Osteoblast (primary cell): Measurements from ENCODE around the gene ACOT7. TPM values are rescaled to one million over a fixed set of nuclear protein-coding genes. Genes with fewer than 3 reads are reported as not detected.

ENCODE experiments used
- DNase-seq: peaks from one replicate; pipeline ENCODE4 v3.0.0; 2011; ENCODE audit warnings: low spot score, mixed read lengths; ENCODE audit not compliant: insufficient read length; ENCODE audit errors: missing footprints
- H2AFZ ChIP-seq: 2 replicates; pipeline ENCODE4 v1.6.0; 2011; ENCODE audit warnings: mild to moderate bottlenecking, low read length
- H3K27ac ChIP-seq: 2 replicates; pipeline ENCODE4 v1.5.1; 2011; ENCODE audit warnings: mild to moderate bottlenecking, low read depth, low read length, moderate library complexity
- H3K27me3 ChIP-seq: 2 replicates; pipeline ENCODE4 v1.6.0; 2012; ENCODE audit warnings: mild to moderate bottlenecking, control low read depth, inconsistent platforms, low read length, moderate library complexity; ENCODE audit not compliant: insufficient read depth
- H3K36me3 ChIP-seq: 2 replicates; pipeline ENCODE4 v1.5.1; 2011; ENCODE audit warnings: mild to moderate bottlenecking, low read length, control low read depth, moderate library complexity; ENCODE audit not compliant: insufficient read depth
- H3K4me1 ChIP-seq: 2 replicates; pipeline ENCODE4 v1.5.1; 2011; ENCODE audit warnings: mild to moderate bottlenecking, low read length, control low read depth, moderate library complexity; ENCODE audit not compliant: insufficient read depth
- H3K4me2 ChIP-seq: 2 replicates; pipeline ENCODE4 v1.6.0; 2011; ENCODE audit warnings: mild to moderate bottlenecking, low read length; ENCODE audit not compliant: insufficient read depth
- H3K4me3 ChIP-seq: fragments of 200-600 bp; sonication (generic); 3 replicates; pipeline ENCODE4 v1.5.1; 2012; ENCODE audit warnings: mild to moderate bottlenecking, low read length, inconsistent platforms; ENCODE audit not compliant: insufficient read depth
- H3K79me2 ChIP-seq: 2 replicates; pipeline ENCODE4 v1.6.0; 2012; ENCODE audit warnings: mild to moderate bottlenecking, low read length, control low read depth, inconsistent platforms; ENCODE audit not compliant: insufficient read depth
- H3K9me3 ChIP-seq: 2 replicates; pipeline ENCODE4 v1.5.1; 2011; ENCODE audit warnings: low read depth, low read length, control low read depth
- H4K20me1 ChIP-seq: 2 replicates; pipeline ENCODE4 v1.6.0; 2012; ENCODE audit warnings: mild to moderate bottlenecking, low read length, control low read depth; ENCODE audit not compliant: insufficient read depth
- total RNA-seq: library from RNA; depleted of rRNA; stranded (reverse); fragments of >200 nt; gene quantifications from 2 replicates; pipeline ENCODE4 v1.2.3, GENCODE V29; 2012
- TF ChIP-seq, protein P1 (sequence below): IDR thresholded peaks from 2 replicates; pipeline ENCODE4 v1.5.1; 2011; ENCODE audit warnings: mild to moderate bottlenecking, low read depth, low read length, moderate library complexity; ENCODE audit errors: extremely low read depth

Gene ACOT7
- total RNA-seq, 1 donor = 10.9 TPM

DNA sequence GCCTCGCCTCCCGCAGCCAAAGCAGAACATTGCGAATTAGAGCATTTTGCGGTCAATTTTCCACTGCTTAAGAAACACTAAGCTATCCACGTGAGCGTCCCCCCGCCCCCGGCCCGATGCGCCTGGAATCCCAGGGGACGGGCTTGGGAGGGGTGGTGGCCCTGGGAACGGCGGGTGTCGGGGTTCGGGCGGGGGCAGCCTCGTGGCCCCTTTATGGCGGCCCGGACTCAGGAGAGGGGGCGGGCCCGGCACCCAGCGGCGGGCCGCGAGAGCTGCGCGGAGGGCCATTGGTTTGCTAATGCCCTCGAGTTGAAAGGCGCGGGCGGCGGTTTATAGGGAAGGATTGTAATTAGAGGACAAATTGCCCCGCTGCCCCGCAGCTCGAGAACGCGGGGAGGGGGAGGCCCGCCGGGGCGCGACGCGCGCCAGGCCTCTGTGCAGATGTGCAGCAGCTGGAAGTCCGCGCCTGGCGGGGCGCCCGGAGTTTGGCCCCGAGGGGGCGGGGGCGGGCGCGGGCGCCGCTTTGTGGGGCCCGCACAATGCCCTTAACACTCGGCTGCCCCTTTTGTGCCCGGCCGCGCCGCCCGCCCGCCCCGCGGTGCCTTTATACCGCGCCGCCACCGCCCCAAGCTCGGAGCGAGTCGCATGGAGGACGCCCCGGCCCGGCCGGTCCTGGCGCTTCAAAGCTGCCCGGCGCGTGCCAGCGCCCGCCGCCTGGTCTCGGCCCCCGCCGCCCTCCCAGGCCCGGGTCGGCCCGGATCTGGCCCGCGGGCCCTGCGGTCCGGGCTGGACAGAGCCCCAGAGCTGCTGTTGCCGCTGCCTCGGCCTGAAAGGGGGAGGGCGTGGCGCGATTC lies 151.5 kb downstream of the ACOT7 start:
- Histone ChIP-seq H3K79me2 (no peaks in the 10 kb centered on the region), H3K27ac (no peak overlapping the region), H4K20me1 (peaks cover 7% of the 10 kb centered on the region), H2AFZ (no peak overlapping the region), H3K4me1 (peaks cover 4% of the 10 kb centered on the region), H3K36me3 (no peaks in the 10 kb centered on the region), H3K27me3 (peaks cover 64% of the 10 kb centered on the region), H3K4me3 (no peak overlapping the region), H3K4me2 (no peak overlapping the region), H3K9me3 (no peaks in the 10 kb centered on the region)
- TF ChIP-seq, protein P1, sequence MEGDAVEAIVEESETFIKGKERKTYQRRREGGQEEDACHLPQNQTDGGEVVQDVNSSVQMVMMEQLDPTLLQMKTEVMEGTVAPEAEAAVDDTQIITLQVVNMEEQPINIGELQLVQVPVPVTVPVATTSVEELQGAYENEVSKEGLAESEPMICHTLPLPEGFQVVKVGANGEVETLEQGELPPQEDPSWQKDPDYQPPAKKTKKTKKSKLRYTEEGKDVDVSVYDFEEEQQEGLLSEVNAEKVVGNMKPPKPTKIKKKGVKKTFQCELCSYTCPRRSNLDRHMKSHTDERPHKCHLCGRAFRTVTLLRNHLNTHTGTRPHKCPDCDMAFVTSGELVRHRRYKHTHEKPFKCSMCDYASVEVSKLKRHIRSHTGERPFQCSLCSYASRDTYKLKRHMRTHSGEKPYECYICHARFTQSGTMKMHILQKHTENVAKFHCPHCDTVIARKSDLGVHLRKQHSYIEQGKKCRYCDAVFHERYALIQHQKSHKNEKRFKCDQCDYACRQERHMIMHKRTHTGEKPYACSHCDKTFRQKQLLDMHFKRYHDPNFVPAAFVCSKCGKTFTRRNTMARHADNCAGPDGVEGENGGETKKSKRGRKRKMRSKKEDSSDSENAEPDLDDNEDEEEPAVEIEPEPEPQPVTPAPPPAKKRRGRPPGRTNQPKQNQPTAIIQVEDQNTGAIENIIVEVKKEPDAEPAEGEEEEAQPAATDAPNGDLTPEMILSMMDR = no peak
- DNase-seq = peak; percentile 90

DNA sequence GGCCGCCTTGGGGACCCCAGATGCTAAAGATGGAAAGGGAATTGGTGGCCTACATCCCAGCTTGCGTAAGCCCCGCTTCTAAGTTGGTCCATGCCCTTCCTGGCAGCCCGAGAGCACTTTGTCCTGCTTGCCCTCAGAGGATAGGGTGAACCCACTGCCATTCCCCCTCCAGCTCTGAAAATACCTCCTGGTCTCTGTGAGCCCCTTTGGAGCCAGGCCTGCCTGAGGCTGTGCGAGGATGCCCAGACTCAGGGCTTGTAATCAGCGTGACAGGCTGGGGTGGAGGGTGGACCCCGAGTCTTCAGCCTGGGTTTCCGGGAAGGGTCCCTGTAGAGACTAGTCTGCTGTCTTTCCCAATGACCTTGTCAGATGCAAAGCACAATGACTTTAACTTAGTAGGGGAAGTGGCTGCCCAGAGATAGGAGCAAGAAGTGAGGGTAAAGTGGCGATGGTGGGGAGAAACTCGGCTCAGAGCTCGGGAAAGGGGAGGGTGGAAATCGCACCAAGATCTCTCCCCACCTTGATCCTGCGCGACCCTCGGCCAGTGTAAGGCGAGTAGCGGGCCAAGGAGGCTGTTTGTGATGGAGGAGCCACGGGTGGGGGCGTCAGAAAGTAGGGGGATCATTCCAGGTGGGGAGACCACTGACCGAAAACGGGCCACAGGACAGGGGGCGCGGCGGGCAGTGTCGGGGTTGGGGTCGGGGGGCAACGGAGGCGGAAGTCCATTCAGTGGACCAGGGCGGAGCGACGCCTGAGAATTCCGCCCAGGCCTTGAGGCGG lies 152.3 kb downstream of the ACOT7 start:
- Histone ChIP-seq H4K20me1 (no peaks in the 10 kb centered on the region), H3K4me1 (no peaks in the 10 kb centered on the region), H3K79me2 (no peaks in the 10 kb centered on the region), H3K4me2 (no peak overlapping the region), H3K9me3 (no peaks in the 10 kb centered on the region), H3K36me3 (no peaks in the 10 kb centered on the region), H2AFZ (no peak overlapping the region), H3K27ac (no peak overlapping the region), H3K4me3 (no peak overlapping the region), H3K27me3 (peaks cover 64% of the 10 kb centered on the region)
- TF ChIP-seq, protein P1 = no peak
- DNase-seq = peak; percentile 86

DNA sequence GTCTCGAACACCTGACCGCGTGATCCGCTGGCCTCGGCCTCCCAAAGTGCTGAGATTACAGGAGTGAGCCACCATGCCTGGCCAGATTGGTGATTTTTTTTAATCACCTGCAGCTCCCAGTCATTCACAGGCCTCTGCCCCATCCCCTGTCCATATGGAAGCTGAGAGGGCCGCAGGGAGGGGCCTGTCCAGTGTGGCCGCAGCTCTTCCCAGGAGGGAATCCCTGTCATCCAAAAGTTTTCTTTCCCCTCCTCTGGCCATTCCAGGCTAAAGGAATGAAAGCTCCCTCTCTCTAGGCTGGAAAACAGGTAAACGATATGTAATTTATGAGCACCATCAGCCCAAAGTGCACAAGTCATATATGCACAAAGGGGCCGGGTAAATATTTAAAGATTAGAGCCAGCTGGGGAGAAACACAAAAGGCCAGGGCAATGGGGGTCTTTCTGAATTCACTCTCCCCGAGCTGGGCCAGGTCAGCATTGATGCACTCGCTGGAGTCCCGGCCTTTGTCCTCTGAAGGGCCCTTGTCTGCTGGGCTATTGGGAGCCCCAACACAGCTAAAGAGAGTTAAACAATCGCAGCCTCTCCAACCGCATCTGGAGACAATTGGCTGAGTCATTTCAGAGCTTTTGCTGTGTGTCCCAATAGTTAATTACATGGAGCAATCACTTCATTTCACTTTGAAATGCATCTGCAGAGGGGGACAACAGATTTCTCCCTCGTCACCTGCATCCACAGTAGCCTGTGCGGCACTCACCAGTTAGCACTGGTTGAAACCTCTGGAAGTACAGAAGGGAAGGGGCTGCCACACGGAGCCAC lies 153.4 kb downstream of the ACOT7 start:
- Histone ChIP-seq H3K79me2 (peaks cover 5% of the 10 kb centered on the region), H3K4me1 (peaks cover 1% of the 10 kb centered on the region), H3K36me3 (no peaks in the 10 kb centered on the region), H3K27ac (no peak overlapping the region), H2AFZ (no peak overlapping the region), H4K20me1 (no peaks in the 10 kb centered on the region), H3K9me3 (no peaks in the 10 kb centered on the region), H3K4me3 (no peak overlapping the region), H3K4me2 (no peak overlapping the region), H3K27me3 (peaks cover 57% of the 10 kb centered on the region)
- DNase-seq = peak; percentile 91
- TF ChIP-seq, protein P1 = no peak
